Lung (tissue), 12 donors: ENCODE measurements around the gene CYB5B. TPM values are rescaled to one million over a fixed set of nuclear protein-coding genes. Genes with fewer than 3 reads are reported as not detected.
"Not testable (repeated sequence)": the region's sequence is repeated elsewhere in the genome, so short reads cannot be mapped to it uniquely, and the experiment has no call there.

Source experiments
- ATAC-seq: fragments of 200-7000 bp; cut with Tn5 transposase; one replicate; pipeline ENCODE4 v1.9.1; 2020; ENCODE audit warnings: moderate number of reproducible peaks; ENCODE audit not compliant: insufficient read depth, low FRiP score
- DNase-seq, 3 donors: peaks; one replicate each; pipeline ENCODE4 v3.0.0-alpha.2; 2013 to 2017
- H3K27ac ChIP-seq, 2 donors: one replicate each; pipeline ENCODE4 v1.5.1; 2013; ENCODE audit warnings: mild to moderate bottlenecking in 2 of 2, moderate library complexity in 2 of 2, control low read depth in 1 of 2, inconsistent platforms in 1 of 2, low read depth in 1 of 2, low read length in 1 of 2
- H3K27me3 ChIP-seq, 3 donors: one replicate each; pipeline ENCODE4 v1.5.1; 2013; ENCODE audit warnings: low read length in 2 of 3; ENCODE audit not compliant: control insufficient read depth in 3 of 3, insufficient read depth in 3 of 3
- H3K36me3 ChIP-seq, 4 donors: one replicate each; pipeline ENCODE4 v1.5.1; 2013; ENCODE audit warnings: low read length in 4 of 4, mild to moderate bottlenecking in 1 of 4, moderate library complexity in 1 of 4; ENCODE audit not compliant: control insufficient read depth in 4 of 4, insufficient read depth in 4 of 4
- H3K4me1 ChIP-seq, 5 donors: one replicate each; pipeline ENCODE4 v1.5.1; 2013; ENCODE audit warnings: low read length in 5 of 5, mild to moderate bottlenecking in 2 of 5, moderate library complexity in 1 of 5; ENCODE audit not compliant: control insufficient read depth in 5 of 5, insufficient read depth in 5 of 5
- H3K4me3 ChIP-seq: one replicate; pipeline ENCODE4 v1.5.1; 2013; ENCODE audit warnings: mild to moderate bottlenecking, control low read depth, moderate library complexity
- H3K9ac ChIP-seq, 2 donors: one replicate each; pipeline ENCODE4 v1.5.1; 2013; ENCODE audit warnings: low read length in 2 of 2, control low read depth in 1 of 2; ENCODE audit not compliant: insufficient read depth in 1 of 2
- H3K9me3 ChIP-seq, 4 donors: one replicate each; pipeline ENCODE4 v1.5.1; 2013; ENCODE audit warnings: low read length in 3 of 4, mild to moderate bottlenecking in 1 of 4, moderate library complexity in 1 of 4; ENCODE audit not compliant: control insufficient read depth in 4 of 4, insufficient read depth in 3 of 4
- CTCF ChIP-seq: IDR thresholded peaks from 2 replicates; pipeline ENCODE4 v1.5.1; 2012; ENCODE audit warnings: mild to moderate bottlenecking; ENCODE audit errors: control extremely low read depth, extremely low read depth
- WGBS, 2 donors: extraction: QIAGEN DNeasy Blood & Tissue Kit; methylation state at CpG; one replicate each; pipeline ENCODE4 v1.1.7; 2013; 5-methylcytosine and 5-hydroxymethylcytosine counted together
- polyA plus RNA-seq, 2 donors: library from polyadenylated mRNA; stranded (reverse); fragments of 200-250 nt; gene quantifications; one replicate each; pipeline ENCODE4 v1.2.1, GENCODE V29; 2013
- total RNA-seq, 2 donors: library from RNA; depleted of rRNA in 1 of 2; stranded (reverse); fragments of >200 nt in 1 of 2; gene quantifications; one replicate each; pipeline ENCODE4 v1.2.1, GENCODE V29; 2014 to 2021
- donor health status: control.
- donor health status: control.
- donor health status: Bipolar disorder and iron deficiency.
- donor health status: healthy.
- donor health status: DM: yes; HTN: yes; CAD: no.

Gene CYB5B
- total and polyA plus RNA-seq, 4 donors: 68.1 to 103 (median 75.7) TPM

GRCh38 chr16:69423189-69423588, 1.2 kb upstream of the CYB5B start:
- no peak for TF ChIP-seq CTCF
- Histone ChIP-seq H3K4me3 (no peak overlapping the region), H3K9ac (no peak overlapping the region), H3K27me3 (no peaks in the 10 kb centered on the region), H3K36me3 (peaks cover 0 to 4% (median 0%) of the 10 kb centered on the region in 4 donors), H3K4me1 (peaks cover 0 to 8% (median 1%) of the 10 kb centered on the region in 5 donors), H3K9me3 (no peaks in the 10 kb centered on the region), H3K27ac (no peak overlapping the region)
- no peak for DNase-seq
- ATAC-seq: no peak
- 86 to 87% methylated on average over 11 of the region's 11 CpGs for WGBS, 2 donors

- no peak for TF ChIP-seq CTCF
- H3K9ac ChIP-seq: peak overlapping the region; percentile 67 to 97
- peaks cover 0 to 6% (median 1%) of the 10 kb centered on the region in 5 donors for H3K4me1 ChIP-seq
- H3K4me3 ChIP-seq: peak overlapping the region; percentile 73
- WGBS, 2 donors: 14 to 16% methylated on average over 11 of the region's 11 CpGs
- H3K27ac ChIP-seq: peak overlapping the region; percentile 56 to 85
- no peaks in the 10 kb centered on the region for H3K9me3 ChIP-seq
- ATAC-seq: peak; percentile 4
- H3K36me3 ChIP-seq: peaks cover 3 to 12% (median 4%) of the 10 kb centered on the region in 4 donors
- peak in 1 of 3 donors; percentile 49 for DNase-seq
- no peaks in the 10 kb centered on the region for H3K27me3 ChIP-seq
Observed at GRCh38 chr16:69424935-69425784, 741 bp downstream of the CYB5B start.

- Histone ChIP-seq H3K27me3 (no peaks in the 10 kb centered on the region), H3K9me3 (no peaks in the 10 kb centered on the region), H3K27ac (no peak overlapping the region), H3K36me3 (peaks cover 7 to 20% (median 14%) of the 10 kb centered on the region in 4 donors), H3K4me3 (no peak overlapping the region), H3K4me1 (peaks cover 0 to 6% (median 2%) of the 10 kb centered on the region in 5 donors), H3K9ac (no peak overlapping the region)
- no peak for ATAC-seq
- no peak for DNase-seq
- no peak for TF ChIP-seq CTCF
- WGBS, 2 donors: 95 to 96% methylated on average over 2 of the region's 2 CpGs
Observed at GRCh38 chr16:69428652-69429051, 4.2 kb downstream of the CYB5B start.

- H3K9me3 ChIP-seq, H3K9ac ChIP-seq, H3K4me3 ChIP-seq, H3K4me1 ChIP-seq, H3K27me3 ChIP-seq, DNase-seq, ATAC-seq, H3K27ac ChIP-seq: not testable (repeated sequence)
- WGBS, 2 donors: 83 to 95% methylated on average over 7 of the region's 7 CpGs
- H3K36me3 ChIP-seq: peaks cover 7 to 25% (median 14%) of the 10 kb centered on the region in 4 donors
Observed at GRCh38 chr16:69429058-69429640, 4.7 kb downstream of the CYB5B start.
